Endodermal cell (in vitro differentiated cells): Measurements from ENCODE around the gene FBXL19. TPM values are rescaled to one million over a fixed set of nuclear protein-coding genes. Genes with fewer than 3 reads are reported as not detected.

Source experiments
- DNase-seq: peaks from one replicate; pipeline ENCODE4 v3.0.0-alpha.2; 2017
- H3K27ac ChIP-seq: 2 replicates; pipeline ENCODE4 v1.5.1; 2013; ENCODE audit warnings: mild to moderate bottlenecking, low read depth, low read length, moderate library complexity
- H3K27me3 ChIP-seq: 2 replicates; pipeline ENCODE4 v1.6.1; 2013; ENCODE audit warnings: mild to moderate bottlenecking, low read length, moderate library complexity; ENCODE audit not compliant: insufficient read depth, control insufficient read depth, poor library complexity, severe bottlenecking
- H3K36me3 ChIP-seq: 2 replicates; pipeline ENCODE4 v1.7.0; 2013; ENCODE audit warnings: mild to moderate bottlenecking, low read length, moderate library complexity; ENCODE audit not compliant: control insufficient read depth, insufficient read depth
- H3K4me1 ChIP-seq: one replicate; pipeline ENCODE4 v1.7.0; 2013; ENCODE audit warnings: low read length; ENCODE audit not compliant: control insufficient read depth, insufficient read depth
- H3K4me3 ChIP-seq: 2 replicates; pipeline ENCODE4 v1.5.1; 2013; ENCODE audit warnings: mild to moderate bottlenecking, low read length, moderate library complexity
- H3K9ac ChIP-seq: 2 replicates; pipeline ENCODE4 v1.6.1; 2013; ENCODE audit warnings: mild to moderate bottlenecking, low read length, moderate library complexity; ENCODE audit not compliant: poor library complexity, severe bottlenecking; ENCODE audit errors: extremely low read depth
- H3K9me3 ChIP-seq: 2 replicates; pipeline ENCODE4 v1.6.1; 2013; ENCODE audit warnings: mild to moderate bottlenecking, low read length, moderate library complexity; ENCODE audit not compliant: control insufficient read depth
- H3K27ac Mint-ChIP-seq: 2 replicates; pipeline ENCODE4 v1.8.0; 2020; ENCODE audit warnings: mixed read lengths
- H3K27me3 Mint-ChIP-seq: 2 replicates; pipeline ENCODE4 v1.8.0; 2021; ENCODE audit warnings: mild to moderate bottlenecking, mixed read lengths; ENCODE audit not compliant: insufficient read depth
- H3K36me3 Mint-ChIP-seq: 2 replicates; pipeline ENCODE4 v1.8.0; 2020; ENCODE audit warnings: low read depth, mixed read lengths
- H3K4me1 Mint-ChIP-seq: 2 replicates; pipeline ENCODE4 v1.8.0; 2020; ENCODE audit warnings: mixed read lengths
- H3K4me3 Mint-ChIP-seq: 2 replicates; pipeline ENCODE4 v1.8.0; 2020; ENCODE audit warnings: mild to moderate bottlenecking, moderate library complexity, mixed read lengths
- H3K9me3 Mint-ChIP-seq: 2 replicates; pipeline ENCODE4 v1.8.0; 2020; ENCODE audit warnings: mild to moderate bottlenecking, mixed read lengths
- WGBS, 2 experiments: methylation state at CpG; one replicate each; pipeline versions ENCODE4 v1.1.5 to v1.1.7; 2013; ENCODE audit warnings: missing lambda C conversion rate in 2 of 2, mixed read lengths in 1 of 2; ENCODE audit not compliant: insufficient coverage in 1 of 2, insufficient read length in 1 of 2; 5-methylcytosine and 5-hydroxymethylcytosine counted together
- total RNA-seq, 2 donors: library from RNA; stranded (reverse); fragmentation: NEBNext Ultra II Directional in 1 of 2; extraction: Animal tissue kit (Norgen Biotek cat#: 25700) in 1 of 2; gene quantifications; 2 replicates in 1 of 2; 3 replicates in 1 of 2; pipeline ENCODE4 v1.2.1, GENCODE V29; 2021
- TF ChIP-seq, protein P1 (sequence below): fragments of 200-600 bp; sonication (generic); conservative IDR thresholded peaks from 2 replicates; pipeline ENCODE4 v1.5.0; 2021; ENCODE audit warnings: antibody characterized with exemption, mild to moderate bottlenecking

The FBXL19 gene
- total RNA-seq, 2 donors from 2014 or later, result 74.0 to 84.3 TPM

GRCh38 chr16:30896889-30897733 is 26.3 kb upstream of the FBXL19 start:
- Histone ChIP-seq H3K9ac (peak overlapping the region; percentile 83), H3K27me3 (no peaks in the 10 kb centered on the region), H3K4me3 (peak overlapping the region; percentile 82), H3K4me1 (peaks cover 15% of the 10 kb centered on the region), H3K27ac (peak overlapping the region; percentile 94), H3K36me3 (peaks cover 5% of the 10 kb centered on the region), H3K9me3 (no peaks in the 10 kb centered on the region)
- TF ChIP-seq, protein P1, sequence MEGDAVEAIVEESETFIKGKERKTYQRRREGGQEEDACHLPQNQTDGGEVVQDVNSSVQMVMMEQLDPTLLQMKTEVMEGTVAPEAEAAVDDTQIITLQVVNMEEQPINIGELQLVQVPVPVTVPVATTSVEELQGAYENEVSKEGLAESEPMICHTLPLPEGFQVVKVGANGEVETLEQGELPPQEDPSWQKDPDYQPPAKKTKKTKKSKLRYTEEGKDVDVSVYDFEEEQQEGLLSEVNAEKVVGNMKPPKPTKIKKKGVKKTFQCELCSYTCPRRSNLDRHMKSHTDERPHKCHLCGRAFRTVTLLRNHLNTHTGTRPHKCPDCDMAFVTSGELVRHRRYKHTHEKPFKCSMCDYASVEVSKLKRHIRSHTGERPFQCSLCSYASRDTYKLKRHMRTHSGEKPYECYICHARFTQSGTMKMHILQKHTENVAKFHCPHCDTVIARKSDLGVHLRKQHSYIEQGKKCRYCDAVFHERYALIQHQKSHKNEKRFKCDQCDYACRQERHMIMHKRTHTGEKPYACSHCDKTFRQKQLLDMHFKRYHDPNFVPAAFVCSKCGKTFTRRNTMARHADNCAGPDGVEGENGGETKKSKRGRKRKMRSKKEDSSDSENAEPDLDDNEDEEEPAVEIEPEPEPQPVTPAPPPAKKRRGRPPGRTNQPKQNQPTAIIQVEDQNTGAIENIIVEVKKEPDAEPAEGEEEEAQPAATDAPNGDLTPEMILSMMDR, result peak; percentile 17
- H3K36me3 Mint-ChIP-seq, result peaks cover 2% of the 10 kb centered on the region
- H3K9me3 Mint-ChIP-seq, result no peaks in the 10 kb centered on the region
- H3K4me3 Mint-ChIP-seq, result peak overlapping the region; percentile 75
- 20 to 24% methylated on average over 28 to 31 of the region's 31 CpGs for WGBS, 2 experiments
- DNase-seq, result peak; percentile 97
- peaks cover 2% of the 10 kb centered on the region for H3K27me3 Mint-ChIP-seq
- H3K4me1 Mint-ChIP-seq, result peaks cover 20% of the 10 kb centered on the region
- peak overlapping the region; percentile 99 for H3K27ac Mint-ChIP-seq

DNA sequence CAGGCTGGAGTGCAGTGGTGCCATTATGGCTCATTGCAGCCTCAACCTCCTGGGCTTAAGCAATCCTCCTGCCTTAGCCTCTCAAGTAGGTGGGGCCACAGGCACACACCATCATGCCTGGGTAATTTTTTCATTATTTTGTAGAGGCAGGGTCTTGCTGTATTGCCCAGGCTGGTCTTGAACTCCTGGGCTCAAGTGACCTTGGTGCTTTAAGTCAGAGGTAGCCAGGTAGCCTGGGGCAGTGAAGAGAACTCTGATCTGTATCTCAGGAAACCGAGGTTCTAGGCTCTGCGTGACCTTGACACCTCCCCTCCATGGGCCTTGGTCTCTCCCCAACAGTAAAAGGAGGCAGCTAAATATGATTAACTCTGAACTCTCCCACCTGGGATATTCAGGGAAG is 23.6 kb upstream of the FBXL19 start:
- no peak overlapping the region for H3K27ac ChIP-seq
- Mint-ChIP-seq H3K27ac (no peak overlapping the region), H3K4me3 (no peak overlapping the region), H3K36me3 (no peaks in the 10 kb centered on the region), H3K4me1 (peaks cover 19% of the 10 kb centered on the region), H3K27me3 (peaks cover 2% of the 10 kb centered on the region), H3K9me3 (no peaks in the 10 kb centered on the region)
- H3K4me3 ChIP-seq, result no peak overlapping the region
- H3K36me3 ChIP-seq, result no peaks in the 10 kb centered on the region
- peaks cover 8% of the 10 kb centered on the region for H3K4me1 ChIP-seq
- no peak for DNase-seq
- no peaks in the 10 kb centered on the region for H3K9me3 ChIP-seq
- H3K27me3 ChIP-seq, result no peaks in the 10 kb centered on the region
- H3K9ac ChIP-seq, result no peak overlapping the region
- 95 to 100% methylated on average over 2 of the region's 2 CpGs for WGBS, 2 experiments
- TF ChIP-seq, protein P1, result no peak

- peaks cover 14% of the 10 kb centered on the region for H3K4me1 Mint-ChIP-seq
- Histone ChIP-seq H3K4me3 (no peak overlapping the region), H3K27ac (no peak overlapping the region), H3K36me3 (no peaks in the 10 kb centered on the region), H3K4me1 (peaks cover 2% of the 10 kb centered on the region), H3K9ac (no peak overlapping the region), H3K27me3 (no peaks in the 10 kb centered on the region), H3K9me3 (no peaks in the 10 kb centered on the region)
- no peak overlapping the region for H3K27ac Mint-ChIP-seq
- TF ChIP-seq, protein P1, result no peak
- H3K27me3 Mint-ChIP-seq, result peaks cover 2% of the 10 kb centered on the region
- no peak for DNase-seq
- H3K4me3 Mint-ChIP-seq, result no peak overlapping the region
- no peaks in the 10 kb centered on the region for H3K36me3 Mint-ChIP-seq
- H3K9me3 Mint-ChIP-seq, result no peaks in the 10 kb centered on the region
- 92 to 96% methylated on average over 5 of the region's 5 CpGs for WGBS, 2 experiments
Observed at GRCh38 chr16:30900588-30900987, 22.8 kb upstream of the FBXL19 start.
